ENCODE data around the gene TTC6.

GRCh38 chr14:37638599-37638998 lies 43.2 kb downstream of the TTC6 start:
- TF ChIP-seq TAF1 (conservative IDR thresholded peaks at IDR 0.05) (no peak), FOXA2 (IDR thresholded peaks at IDR 0.05) (no peak), CTCF (IDR thresholded peaks at IDR 0.05; ENCODE audit: low read depth, low read length, missing input control) (no peak), RXRA (IDR thresholded peaks at IDR 0.05) (no peak), JUND (IDR thresholded peaks at IDR 0.05) (no peak), REST (IDR thresholded peaks at IDR 0.05) (no peak), RAD21 (IDR thresholded peaks at IDR 0.05) (no peak), GABPA (IDR thresholded peaks at IDR 0.05 in 1 of 2, conservative IDR thresholded peaks at IDR 0.05 in 1 of 2) (no peak), HNF4A (conservative IDR thresholded peaks at IDR 0.05) (no peak), FOXA1 (IDR thresholded peaks at IDR 0.05) (no peak), YY1 (IDR thresholded peaks at IDR 0.05) (no peak), EGR1 (IDR thresholded peaks at IDR 0.05; ENCODE audit: low read depth in 2 of 2) (no peak)

Data from liver (tissue), 3 donors.